ENCODE data around the gene CKLF. TPM values are rescaled to one million over a fixed set of nuclear protein-coding genes. Genes with fewer than 3 reads are reported as not detected.
"Not testable (repeated sequence)": the region's sequence is repeated elsewhere in the genome, so short reads cannot be mapped to it uniquely, and the experiment has no call there.

The CKLF gene

DNA sequence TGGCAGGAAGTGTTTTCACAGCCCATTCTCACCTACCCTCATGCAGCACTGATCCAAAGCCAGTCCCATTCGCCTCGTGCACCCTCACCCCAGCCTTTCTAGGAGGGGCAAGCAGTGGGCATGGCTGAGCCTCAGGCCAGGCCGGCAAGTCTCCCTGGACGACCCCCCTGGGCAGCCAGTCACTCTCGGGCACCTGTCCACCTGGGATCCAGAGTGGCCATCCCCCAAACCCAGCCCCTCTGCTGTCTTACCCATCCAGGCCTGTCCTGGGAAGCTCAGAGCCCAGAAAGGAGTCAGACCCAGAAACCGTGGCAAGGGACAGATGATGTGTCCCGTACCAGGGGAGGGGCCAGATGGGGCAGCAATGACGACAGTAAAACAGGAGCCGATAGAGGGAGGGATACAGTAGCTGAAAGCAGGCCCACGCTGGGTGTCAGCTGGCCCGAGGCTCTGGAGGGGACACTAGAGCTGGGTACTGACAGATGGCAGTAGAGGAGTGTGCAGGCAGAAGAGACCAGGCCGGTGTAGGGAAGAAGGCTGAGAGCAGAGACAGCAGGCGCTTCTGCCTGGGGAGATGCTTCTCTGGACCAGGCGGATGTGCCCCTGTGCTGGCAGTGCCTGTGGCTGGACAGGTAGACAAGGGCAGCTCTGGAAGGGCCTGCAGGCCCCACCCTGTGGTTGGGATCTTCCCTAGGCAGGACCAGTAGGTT, 57.9 kb downstream of the CKLF start:
- Histone ChIP-seq H3K4me1 (ENCODE audit: control insufficient read depth, low read depth, low read length) (peaks cover 11% of the 10 kb centered on the region), H2BK15ac (replicated peaks; ENCODE audit: low read depth) (no peak overlapping the region), H2BK5ac (ENCODE audit: low read length) (no peak overlapping the region), H3K79me2 (ENCODE audit: control insufficient read depth, insufficient read depth, low read length) (peaks cover 5% of the 10 kb centered on the region), H3K36me3 (ENCODE audit: control insufficient read depth, insufficient read depth, low read length) (peaks cover 8% of the 10 kb centered on the region), H3K18ac (ENCODE audit: low read length) (no peak overlapping the region), H3K56ac (ENCODE audit: low read length) (no peak overlapping the region), H2BK120ac (ENCODE audit: low read depth, low read length) (no peak overlapping the region), H3K9ac (ENCODE audit: low read length) (no peak overlapping the region), H3K4me3 (ENCODE audit: low read length) (no peak overlapping the region), H3K4me2 (ENCODE audit: low read length) (no peak overlapping the region), H4K5ac (ENCODE audit: low read length) (no peak overlapping the region), H3K27me3 (ENCODE audit: insufficient read depth, low read length, poor library complexity) (no peaks in the 10 kb centered on the region), H3K79me1 (ENCODE audit: low read length) (peaks cover 3% of the 10 kb centered on the region), H2AK5ac (ENCODE audit: low read length) (no peak overlapping the region), H3K27ac (ENCODE audit: low read depth, low read length) (no peak overlapping the region), H3K23ac (ENCODE audit: low read length) (no peak overlapping the region), H3K4ac (ENCODE audit: low read depth, low read length) (no peak overlapping the region), H4K8ac (ENCODE audit: low read depth, low read length) (no peak overlapping the region)
- no CpG with 5 or more reads among the region's 14 CpGs for WGBS (ENCODE audit: extremely low coverage, insufficient coverage, low lambda C conversion rate)
- DNase-seq: no peak

DNA sequence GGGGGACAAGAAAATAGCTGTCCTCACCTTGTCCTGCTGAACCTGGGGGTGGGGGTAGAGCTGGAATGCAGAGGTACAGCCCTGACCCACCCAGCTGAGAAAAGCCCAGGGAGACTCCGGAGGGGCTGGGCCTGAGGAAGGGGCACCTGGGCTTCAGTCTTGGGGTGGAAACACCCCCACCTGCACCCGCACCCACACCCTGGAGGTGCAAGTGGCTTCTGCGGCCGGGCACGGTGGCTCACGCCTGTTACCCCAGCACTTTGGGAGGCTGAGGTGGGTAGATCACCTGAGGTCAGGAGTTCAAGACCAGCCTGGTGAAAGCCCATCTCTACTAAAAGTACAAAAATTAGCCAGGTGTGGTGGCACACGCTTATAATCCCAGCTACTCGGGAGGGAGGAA, 59.5 kb downstream of the CKLF start:
- not testable (repeated sequence) for DNase-seq; H4K5ac ChIP-seq (ENCODE audit: low read length); H2BK15ac ChIP-seq (replicated peaks; ENCODE audit: low read depth); H2AK5ac ChIP-seq (ENCODE audit: low read length); H4K8ac ChIP-seq (ENCODE audit: low read depth, low read length); H2BK5ac ChIP-seq (ENCODE audit: low read length); H3K4me2 ChIP-seq (ENCODE audit: low read length); H3K18ac ChIP-seq (ENCODE audit: low read length); H3K27me3 ChIP-seq (ENCODE audit: insufficient read depth, low read length, poor library complexity); H3K79me1 ChIP-seq (ENCODE audit: low read length); H3K79me2 ChIP-seq (ENCODE audit: control insufficient read depth, insufficient read depth, low read length); H3K56ac ChIP-seq (ENCODE audit: low read length); H3K27ac ChIP-seq (ENCODE audit: low read depth, low read length); H3K4me3 ChIP-seq (ENCODE audit: low read length); H3K23ac ChIP-seq (ENCODE audit: low read length); H3K9ac ChIP-seq (ENCODE audit: low read length); H3K4ac ChIP-seq (ENCODE audit: low read depth, low read length); H3K36me3 ChIP-seq (ENCODE audit: control insufficient read depth, insufficient read depth, low read length); H2BK120ac ChIP-seq (ENCODE audit: low read depth, low read length)
- no CpG with 5 or more reads among the region's 8 CpGs for WGBS (ENCODE audit: extremely low coverage, insufficient coverage, low lambda C conversion rate)
- peaks cover 13% of the 10 kb centered on the region for H3K4me1 ChIP-seq (ENCODE audit: control insufficient read depth, low read depth, low read length)

DNA sequence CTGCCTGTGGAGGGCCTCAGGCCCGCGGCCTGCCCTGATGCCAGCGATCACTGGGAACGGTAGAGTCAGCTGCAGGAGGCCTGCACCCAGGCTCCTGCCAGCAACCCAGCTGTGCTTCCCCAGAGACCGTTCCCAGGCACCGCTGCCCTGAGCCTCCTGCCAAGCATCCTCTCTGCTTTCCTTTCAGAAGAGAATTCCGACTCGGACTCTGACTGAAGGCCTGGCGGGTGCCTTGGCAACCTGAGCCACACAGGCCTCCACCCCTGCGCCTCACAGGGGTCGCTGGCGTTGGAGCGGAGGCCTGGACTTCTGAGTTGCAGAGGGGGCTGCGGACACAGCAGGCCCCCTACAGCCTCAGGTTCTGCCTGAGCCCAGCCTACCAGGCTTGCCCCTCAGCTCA, 60.0 kb downstream of the CKLF start:
- no peak overlapping the region for H3K4ac ChIP-seq (ENCODE audit: low read depth, low read length)
- peaks cover 8% of the 10 kb centered on the region for H3K36me3 ChIP-seq (ENCODE audit: control insufficient read depth, insufficient read depth, low read length)
- no peak overlapping the region for H4K8ac ChIP-seq (ENCODE audit: low read depth, low read length)
- H3K79me1 ChIP-seq (ENCODE audit: low read length): no peaks in the 10 kb centered on the region
- peaks cover 13% of the 10 kb centered on the region for H3K4me1 ChIP-seq (ENCODE audit: control insufficient read depth, low read depth, low read length)
- H2BK15ac ChIP-seq (replicated peaks; ENCODE audit: low read depth): no peak overlapping the region
- no peaks in the 10 kb centered on the region for H3K79me2 ChIP-seq (ENCODE audit: control insufficient read depth, insufficient read depth, low read length)
- H2BK5ac ChIP-seq (ENCODE audit: low read length): no peak overlapping the region
- no peak overlapping the region for H3K9ac ChIP-seq (ENCODE audit: low read length)
- no peak overlapping the region for H2BK120ac ChIP-seq (ENCODE audit: low read depth, low read length)
- WGBS (ENCODE audit: extremely low coverage, insufficient coverage, low lambda C conversion rate): no CpG with 5 or more reads among the region's 14 CpGs
- no peak overlapping the region for H2AK5ac ChIP-seq (ENCODE audit: low read length)
- no peak overlapping the region for H3K27ac ChIP-seq (ENCODE audit: low read depth, low read length)
- no peak overlapping the region for H3K4me3 ChIP-seq (ENCODE audit: low read length)
- no peaks in the 10 kb centered on the region for H3K27me3 ChIP-seq (ENCODE audit: insufficient read depth, low read length, poor library complexity)
- H4K5ac ChIP-seq (ENCODE audit: low read length): no peak overlapping the region
- no peak overlapping the region for H3K18ac ChIP-seq (ENCODE audit: low read length)
- no peak overlapping the region for H3K4me2 ChIP-seq (ENCODE audit: low read length)
- no peak for DNase-seq
- no peak overlapping the region for H3K56ac ChIP-seq (ENCODE audit: low read length)
- no peak overlapping the region for H3K23ac ChIP-seq (ENCODE audit: low read length)

DNA sequence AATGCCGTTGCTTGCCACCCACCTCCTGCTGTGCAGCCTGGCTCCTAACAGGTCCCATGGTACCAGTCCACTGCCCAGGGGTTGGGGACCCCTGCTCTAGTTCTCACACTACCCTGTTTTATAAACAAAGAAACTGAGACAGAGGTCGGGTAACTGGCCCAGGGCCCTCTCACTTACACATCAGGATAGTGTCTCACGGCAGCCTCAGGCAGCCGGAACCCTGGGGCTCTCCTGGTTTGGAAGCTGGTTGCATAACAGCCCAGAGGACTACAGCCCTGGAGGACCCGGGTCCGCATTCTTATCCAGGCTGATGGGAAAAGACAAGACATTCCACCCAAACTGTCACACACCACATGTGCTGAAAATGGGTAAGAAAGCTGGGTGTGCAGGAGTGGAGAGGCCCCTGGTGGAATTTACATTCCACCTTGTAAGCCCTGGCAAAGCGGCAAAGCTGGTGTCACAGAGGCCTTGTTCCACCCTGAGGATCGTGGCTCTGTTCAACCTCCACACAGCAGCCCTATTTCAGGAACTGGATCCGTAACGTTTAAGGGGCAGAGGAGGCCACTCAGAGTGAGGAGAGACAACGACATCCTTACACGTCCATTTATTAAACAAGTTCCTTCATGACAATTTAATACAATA, 61.9 kb downstream of the CKLF start:
- H3K18ac ChIP-seq (ENCODE audit: low read length): no peak overlapping the region

More for the DNA sequence above, 61.9 kb downstream of the CKLF start:
- Histone ChIP-seq H2AK5ac (ENCODE audit: low read length) (no peak overlapping the region), H2BK15ac (replicated peaks; ENCODE audit: low read depth) (no peak overlapping the region), H3K27ac (ENCODE audit: low read depth, low read length) (no peak overlapping the region), H3K9ac (ENCODE audit: low read length) (no peak overlapping the region), H3K4me2 (ENCODE audit: low read length) (no peak overlapping the region), H3K79me2 (ENCODE audit: control insufficient read depth, insufficient read depth, low read length) (no peaks in the 10 kb centered on the region), H3K23ac (ENCODE audit: low read length) (no peak overlapping the region), H4K8ac (ENCODE audit: low read depth, low read length) (no peak overlapping the region), H2BK120ac (ENCODE audit: low read depth, low read length) (no peak overlapping the region), H3K4me1 (ENCODE audit: control insufficient read depth, low read depth, low read length) (peaks cover 20% of the 10 kb centered on the region), H2BK5ac (ENCODE audit: low read length) (no peak overlapping the region), H4K5ac (ENCODE audit: low read length) (no peak overlapping the region), H3K36me3 (ENCODE audit: control insufficient read depth, insufficient read depth, low read length) (peaks cover 8% of the 10 kb centered on the region), H3K4me3 (ENCODE audit: low read length) (no peak overlapping the region), H3K4ac (ENCODE audit: low read depth, low read length) (no peak overlapping the region), H3K27me3 (ENCODE audit: insufficient read depth, low read length, poor library complexity) (no peaks in the 10 kb centered on the region), H3K56ac (ENCODE audit: low read length) (no peak overlapping the region), H3K79me1 (ENCODE audit: low read length) (no peaks in the 10 kb centered on the region)
- whole genome bisulfite sequencing (ENCODE audit: extremely low coverage, insufficient coverage, low lambda C conversion rate): no CpG with 5 or more reads among the region's 12 CpGs
- no peak for DNase-seq

Small RNA genes within 50 kb of the gene (small RNA-seq; reads per million reads assigned to genes)
- not detected for gene CKLF-CMTM1 (ENCODE audit: insufficient read depth)

Measured in mesendoderm (in vitro differentiated cells).